HEK293T (cell line): Measurements from ENCODE around the gene ACSS3.

Experiments used
- CTCF ChIA-PET: fragments of 350-600 bp; formaldehyde crosslinking; extraction: SDS; loops from one replicate; lab custom pipeline; 2021; ENCODE audit warnings: antibody characterized with exemption, inconsistent platforms; lab: Yijun Ruan, JAX
- POLR2A ChIA-PET: fragments of 350-600 bp; formaldehyde crosslinking; extraction: SDS; loops from one replicate; lab custom pipeline; 2020; ENCODE audit warnings: antibody characterized with exemption, inconsistent platforms; lab: Yijun Ruan, JAX
- DNase-seq: peaks from one replicate; pipeline ENCODE4 v3.0.0; 2012; ENCODE audit warnings: mixed read lengths; ENCODE audit errors: extremely low spot score
- ARNT ChIP-seq: fragments of 450-650 bp; IDR thresholded peaks from 2 replicates; pipeline ENCODE4 v1.6.1; 2017; ENCODE audit warnings: mild to moderate bottlenecking
- BHLHE40 ChIP-seq: fragments of 450-650 bp; IDR thresholded peaks from 2 replicates; pipeline ENCODE4 v1.6.1; 2016; ENCODE audit warnings: mild to moderate bottlenecking, moderate library complexity, borderline replicate concordance
- CTBP1 ChIP-seq: fragments of 450-650 bp; IDR thresholded peaks from 2 replicates; pipeline ENCODE4 v1.6.1; 2016; ENCODE audit warnings: borderline replicate concordance
- ELF4 ChIP-seq: fragments of 450-650 bp; IDR thresholded peaks from 2 replicates; pipeline ENCODE4 v1.6.1; 2017; ENCODE audit warnings: antibody characterized with exemption
- FOXA1 ChIP-seq: fragments of 450-650 bp; IDR thresholded peaks from 2 replicates; pipeline ENCODE4 v1.6.1; 2016; ENCODE audit warnings: mild to moderate bottlenecking
- FOXK2 ChIP-seq: fragments of 450-650 bp; IDR thresholded peaks from 2 replicates; pipeline ENCODE4 v1.6.1; 2016; ENCODE audit warnings: mild to moderate bottlenecking
- FOXM1 ChIP-seq: fragments of 450-650 bp; IDR thresholded peaks from 2 replicates; pipeline ENCODE4 v1.6.1; 2017; ENCODE audit warnings: mild to moderate bottlenecking, borderline replicate concordance
- HDGF ChIP-seq: fragments of 450-650 bp; IDR thresholded peaks from 2 replicates; pipeline ENCODE4 v1.6.1; 2017; ENCODE audit warnings: antibody characterized with exemption, borderline replicate concordance
- L3MBTL2 ChIP-seq: fragments of 450-650 bp; conservative IDR thresholded peaks from 2 replicates; pipeline ENCODE4 v1.6.1; 2016; ENCODE audit warnings: mild to moderate bottlenecking
- LEF1 ChIP-seq: fragments of 450-650 bp; IDR thresholded peaks from 2 replicates; pipeline ENCODE4 v1.6.1; 2017; ENCODE audit warnings: mild to moderate bottlenecking, borderline replicate concordance
- NFRKB ChIP-seq: fragments of 450-650 bp; IDR thresholded peaks from 2 replicates; pipeline ENCODE4 v1.6.1; 2016; ENCODE audit warnings: mild to moderate bottlenecking, moderate library complexity
- SP1 ChIP-seq: fragments of 450-650 bp; IDR thresholded peaks from 2 replicates; pipeline ENCODE4 v1.6.1; 2017
- SUZ12 ChIP-seq: fragments of 450-650 bp; IDR thresholded peaks from 2 replicates; pipeline ENCODE4 v1.6.1; 2016; ENCODE audit warnings: mild to moderate bottlenecking
- TARDBP ChIP-seq: fragments of 450-650 bp; IDR thresholded peaks from 2 replicates; pipeline ENCODE4 v1.6.1; 2016
- ZNF384 ChIP-seq: fragments of 450-650 bp; IDR thresholded peaks from 2 replicates; pipeline ENCODE4 v1.6.1; 2016
- TF ChIP-seq, protein P1 (sequence below): fragments of 450-650 bp; IDR thresholded peaks from 2 replicates; pipeline ENCODE4 v1.6.1; 2016

Gene ACSS3

DNA sequence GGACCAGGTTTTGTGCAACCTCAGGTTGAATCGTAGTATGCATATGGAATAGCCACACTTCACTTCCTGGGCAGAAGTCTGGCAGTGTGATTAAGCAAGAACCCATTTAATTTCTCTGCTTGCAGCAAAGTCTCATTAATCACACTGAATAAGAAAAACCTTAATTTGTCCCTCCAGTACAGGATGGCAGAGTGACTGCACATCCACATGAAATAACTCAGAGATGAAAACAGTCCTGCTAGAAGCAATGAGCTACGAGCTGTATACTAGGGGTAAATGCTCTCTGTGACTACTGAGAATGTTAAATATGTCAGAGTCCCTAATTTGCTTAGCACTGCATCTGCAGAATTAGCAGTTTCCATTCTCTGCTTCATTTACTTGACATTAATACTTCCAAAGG lies 88.9 kb downstream of the ACSS3 start:
- CTCF ChIA-PET = no interaction called here

DNA sequence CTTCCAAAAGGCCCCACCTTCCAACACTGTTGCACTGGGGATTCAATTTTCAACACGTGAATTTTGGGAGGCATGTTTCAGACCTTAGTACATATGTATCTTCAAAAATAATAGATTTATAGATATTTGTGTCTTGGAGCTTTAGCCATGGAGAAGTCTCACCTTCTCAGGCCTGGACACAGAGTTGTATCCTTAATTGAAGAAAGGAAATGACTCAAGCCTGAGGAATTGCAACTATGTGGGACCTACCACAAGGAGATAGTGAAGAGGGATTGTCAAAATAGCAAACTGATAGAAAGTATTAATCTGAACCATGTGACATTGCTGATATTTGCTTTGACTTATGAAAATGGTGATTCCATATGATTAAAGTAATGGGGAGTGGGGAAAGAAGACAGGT lies 89.8 kb downstream of the ACSS3 start:
- CTCF ChIA-PET = no interaction called here
- POLR2A ChIA-PET = no interaction called here

More for the DNA sequence above, 88.9 kb downstream of the ACSS3 start:
- POLR2A ChIA-PET = no interaction called here
- TF ChIP-seq NFRKB = no peak
- no peak for TF ChIP-seq SUZ12
- TF ChIP-seq, protein P1, sequence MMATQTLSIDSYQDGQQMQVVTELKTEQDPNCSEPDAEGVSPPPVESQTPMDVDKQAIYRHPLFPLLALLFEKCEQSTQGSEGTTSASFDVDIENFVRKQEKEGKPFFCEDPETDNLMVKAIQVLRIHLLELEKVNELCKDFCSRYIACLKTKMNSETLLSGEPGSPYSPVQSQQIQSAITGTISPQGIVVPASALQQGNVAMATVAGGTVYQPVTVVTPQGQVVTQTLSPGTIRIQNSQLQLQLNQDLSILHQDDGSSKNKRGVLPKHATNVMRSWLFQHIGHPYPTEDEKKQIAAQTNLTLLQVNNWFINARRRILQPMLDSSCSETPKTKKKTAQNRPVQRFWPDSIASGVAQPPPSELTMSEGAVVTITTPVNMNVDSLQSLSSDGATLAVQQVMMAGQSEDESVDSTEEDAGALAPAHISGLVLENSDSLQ = no peak
- TF ChIP-seq ELF4 = no peak
- no peak for TF ChIP-seq HDGF
- TF ChIP-seq BHLHE40 = no peak
- TF ChIP-seq LEF1 = no peak
- no peak for TF ChIP-seq FOXM1
- TF ChIP-seq TARDBP = no peak
- TF ChIP-seq FOXK2 = no peak
- DNase-seq = no peak

DNA sequence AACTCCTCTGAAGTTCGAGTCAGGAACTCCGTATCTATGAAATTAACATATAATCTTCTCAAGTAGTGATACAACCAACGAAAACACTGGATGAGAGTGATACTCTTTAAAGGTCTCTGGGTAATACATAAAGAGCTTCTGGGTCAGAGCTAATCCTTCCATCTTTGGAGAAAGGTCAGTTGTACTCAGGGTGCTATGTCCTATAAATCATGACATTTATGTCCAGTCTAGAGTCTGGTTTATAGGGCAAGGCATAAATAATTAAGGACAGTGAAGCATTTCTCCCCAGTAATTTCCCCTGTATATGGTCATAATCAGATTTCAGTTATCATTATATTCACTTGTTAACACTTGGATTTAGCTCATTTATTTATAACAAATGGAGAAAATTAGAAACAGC lies 90.6 kb downstream of the ACSS3 start:
- ChIA-PET CTCF (no interaction called here), POLR2A (no interaction called here)
- no peak for TF ChIP-seq L3MBTL2
- no peak for TF ChIP-seq ELF4
- no peak for TF ChIP-seq SUZ12
- TF ChIP-seq HDGF = no peak
- no peak for TF ChIP-seq ARNT
- TF ChIP-seq CTBP1 = no peak
- TF ChIP-seq FOXM1 = no peak
- TF ChIP-seq, protein P1 = no peak
- TF ChIP-seq TARDBP = no peak
- no peak for DNase-seq

More for the DNA sequence above, 89.8 kb downstream of the ACSS3 start:
- no peak for DNase-seq
- no peak for TF ChIP-seq ELF4
- TF ChIP-seq SUZ12 = no peak
- TF ChIP-seq SP1 = no peak
- TF ChIP-seq FOXM1 = no peak
- TF ChIP-seq, protein P1 = no peak
- TF ChIP-seq LEF1 = no peak
- TF ChIP-seq NFRKB = no peak
- TF ChIP-seq ZNF384 = no peak
- TF ChIP-seq TARDBP = no peak
- TF ChIP-seq CTBP1 = no peak
- TF ChIP-seq BHLHE40 = no peak
- no peak for TF ChIP-seq HDGF
- TF ChIP-seq L3MBTL2 = no peak
- TF ChIP-seq FOXK2 = no peak
- no peak for TF ChIP-seq FOXA1
- TF ChIP-seq ARNT = no peak

DNA sequence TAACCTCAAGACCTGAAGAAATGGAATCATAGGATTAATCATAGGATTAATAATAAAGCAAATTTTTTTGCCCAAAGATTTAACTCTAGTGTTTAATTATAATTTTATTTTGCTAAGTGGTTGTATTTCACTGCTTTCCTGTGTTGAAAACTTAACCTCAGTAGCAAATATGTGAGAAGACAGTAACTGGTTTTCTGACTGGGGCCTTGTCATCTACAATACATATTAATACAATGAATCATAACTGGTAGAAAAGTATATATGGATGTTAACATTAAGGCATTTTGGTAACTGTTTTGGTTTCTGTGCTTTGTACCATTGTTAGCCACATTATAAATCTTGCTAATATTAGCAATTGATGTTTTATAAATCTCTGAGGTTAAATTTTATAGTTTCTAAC lies 92.2 kb downstream of the ACSS3 start:
- ChIA-PET CTCF (no interaction called here), POLR2A (no interaction called here)
- TF ChIP-seq TARDBP (no peak), BHLHE40 (no peak), HDGF (no peak), FOXA1 (no peak), ZNF384 (no peak), SP1 (no peak), L3MBTL2 (no peak), ELF4 (no peak)
- DNase-seq = no peak

DNA sequence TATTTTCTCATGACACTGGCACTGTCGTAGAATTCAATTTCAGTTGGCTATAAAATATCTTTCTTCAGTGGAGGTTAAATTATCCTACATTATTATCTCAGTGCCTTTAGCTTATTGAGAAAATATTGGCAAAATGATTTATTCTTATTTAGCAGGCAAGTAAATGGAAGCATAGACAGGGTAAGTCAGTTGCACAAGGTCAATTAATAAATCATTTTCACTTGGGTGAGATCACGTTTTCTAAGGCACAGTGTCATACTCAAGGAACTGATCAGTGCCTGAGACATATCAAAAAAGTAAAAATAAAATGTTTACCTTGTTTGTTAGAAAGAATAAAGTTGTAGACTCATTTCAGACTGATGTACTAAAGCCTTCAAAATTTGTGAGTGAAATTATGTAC lies 95.0 kb downstream of the ACSS3 start:
- CTCF ChIA-PET = no interaction called here
- DNase-seq = no peak
- TF ChIP-seq, protein P1 = no peak
- no peak for TF ChIP-seq L3MBTL2
- no peak for TF ChIP-seq NFRKB
- TF ChIP-seq ZNF384 = no peak
- no peak for TF ChIP-seq LEF1
- TF ChIP-seq BHLHE40 = no peak
- no peak for TF ChIP-seq TARDBP
- TF ChIP-seq SP1 = no peak
- POLR2A ChIA-PET = no interaction called here

DNA sequence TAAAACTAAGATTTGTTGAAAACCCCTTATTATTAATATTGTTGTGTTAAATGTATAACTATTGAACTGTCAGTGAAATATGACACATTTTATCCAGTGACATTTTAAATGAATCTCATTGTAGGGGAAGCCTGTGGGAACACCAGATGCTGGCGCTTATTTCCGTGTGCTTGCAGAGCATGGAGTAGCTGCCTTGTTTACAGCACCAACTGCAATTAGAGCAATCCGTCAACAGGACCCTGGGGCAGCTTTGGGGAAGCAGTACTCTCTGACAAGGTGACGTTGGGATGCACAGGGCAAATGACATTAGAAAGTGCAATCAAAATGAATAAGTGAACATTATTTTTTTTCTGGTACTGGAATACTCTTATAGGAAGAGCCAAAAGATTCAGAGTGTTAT lies 96.8 kb downstream of the ACSS3 start:
- ChIA-PET POLR2A (no interaction called here), CTCF (no interaction called here)
- no peak for TF ChIP-seq NFRKB
- no peak for TF ChIP-seq ARNT
- TF ChIP-seq ELF4 = no peak
- TF ChIP-seq L3MBTL2 = no peak
- no peak for TF ChIP-seq BHLHE40
- no peak for TF ChIP-seq LEF1
- TF ChIP-seq ZNF384 = no peak
- TF ChIP-seq SUZ12 = no peak
- DNase-seq = no peak
